SH-SY5Y (cell line): Measurements from ENCODE around the gene NPY.

Source experiments
- GATA2 ChIP-seq: IDR thresholded peaks from 2 replicates; pipeline ENCODE4 v1.6.1; 2011; ENCODE audit warnings: mild to moderate bottlenecking, low read depth, low read length
- GATA3 ChIP-seq: IDR thresholded peaks from 2 replicates; pipeline ENCODE4 v1.6.1; 2011; ENCODE audit warnings: low read depth, mild to moderate bottlenecking, low read length, moderate library complexity

DNA sequence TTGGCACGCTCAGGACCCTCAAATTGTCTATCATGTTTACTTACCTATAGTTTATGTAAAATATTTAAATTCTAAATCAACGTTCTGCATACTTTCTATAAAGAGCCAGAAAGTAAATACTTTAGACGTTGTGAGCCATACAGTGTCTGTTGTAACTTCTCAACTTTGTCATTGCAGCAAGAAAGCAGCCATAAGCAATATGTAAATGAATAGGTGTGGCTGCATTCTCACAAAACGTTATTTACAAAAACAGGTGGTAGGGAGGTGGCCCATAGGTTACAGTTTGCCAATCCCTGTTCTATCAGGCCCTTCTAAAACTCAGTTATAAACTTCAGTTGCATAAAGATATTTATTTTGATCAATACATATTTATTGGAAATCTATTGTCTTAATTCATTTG is 12.1 kb upstream of the NPY start:
- TF ChIP-seq GATA2 (no peak), GATA3 (no peak)
